ENCODE results near the gene TAF5. TPM values are rescaled to one million over a fixed set of nuclear protein-coding genes. Genes with fewer than 3 reads are reported as not detected.

The TAF5 gene
- total and polyA plus RNA-seq, 2 experiments from 2014 or later, result 10.4 to 25.9 TPM

GRCh38 chr10:103428989-103429643 is 61.3 kb downstream of the TAF5 start (continued):
- TF ChIP-seq, protein P1, sequence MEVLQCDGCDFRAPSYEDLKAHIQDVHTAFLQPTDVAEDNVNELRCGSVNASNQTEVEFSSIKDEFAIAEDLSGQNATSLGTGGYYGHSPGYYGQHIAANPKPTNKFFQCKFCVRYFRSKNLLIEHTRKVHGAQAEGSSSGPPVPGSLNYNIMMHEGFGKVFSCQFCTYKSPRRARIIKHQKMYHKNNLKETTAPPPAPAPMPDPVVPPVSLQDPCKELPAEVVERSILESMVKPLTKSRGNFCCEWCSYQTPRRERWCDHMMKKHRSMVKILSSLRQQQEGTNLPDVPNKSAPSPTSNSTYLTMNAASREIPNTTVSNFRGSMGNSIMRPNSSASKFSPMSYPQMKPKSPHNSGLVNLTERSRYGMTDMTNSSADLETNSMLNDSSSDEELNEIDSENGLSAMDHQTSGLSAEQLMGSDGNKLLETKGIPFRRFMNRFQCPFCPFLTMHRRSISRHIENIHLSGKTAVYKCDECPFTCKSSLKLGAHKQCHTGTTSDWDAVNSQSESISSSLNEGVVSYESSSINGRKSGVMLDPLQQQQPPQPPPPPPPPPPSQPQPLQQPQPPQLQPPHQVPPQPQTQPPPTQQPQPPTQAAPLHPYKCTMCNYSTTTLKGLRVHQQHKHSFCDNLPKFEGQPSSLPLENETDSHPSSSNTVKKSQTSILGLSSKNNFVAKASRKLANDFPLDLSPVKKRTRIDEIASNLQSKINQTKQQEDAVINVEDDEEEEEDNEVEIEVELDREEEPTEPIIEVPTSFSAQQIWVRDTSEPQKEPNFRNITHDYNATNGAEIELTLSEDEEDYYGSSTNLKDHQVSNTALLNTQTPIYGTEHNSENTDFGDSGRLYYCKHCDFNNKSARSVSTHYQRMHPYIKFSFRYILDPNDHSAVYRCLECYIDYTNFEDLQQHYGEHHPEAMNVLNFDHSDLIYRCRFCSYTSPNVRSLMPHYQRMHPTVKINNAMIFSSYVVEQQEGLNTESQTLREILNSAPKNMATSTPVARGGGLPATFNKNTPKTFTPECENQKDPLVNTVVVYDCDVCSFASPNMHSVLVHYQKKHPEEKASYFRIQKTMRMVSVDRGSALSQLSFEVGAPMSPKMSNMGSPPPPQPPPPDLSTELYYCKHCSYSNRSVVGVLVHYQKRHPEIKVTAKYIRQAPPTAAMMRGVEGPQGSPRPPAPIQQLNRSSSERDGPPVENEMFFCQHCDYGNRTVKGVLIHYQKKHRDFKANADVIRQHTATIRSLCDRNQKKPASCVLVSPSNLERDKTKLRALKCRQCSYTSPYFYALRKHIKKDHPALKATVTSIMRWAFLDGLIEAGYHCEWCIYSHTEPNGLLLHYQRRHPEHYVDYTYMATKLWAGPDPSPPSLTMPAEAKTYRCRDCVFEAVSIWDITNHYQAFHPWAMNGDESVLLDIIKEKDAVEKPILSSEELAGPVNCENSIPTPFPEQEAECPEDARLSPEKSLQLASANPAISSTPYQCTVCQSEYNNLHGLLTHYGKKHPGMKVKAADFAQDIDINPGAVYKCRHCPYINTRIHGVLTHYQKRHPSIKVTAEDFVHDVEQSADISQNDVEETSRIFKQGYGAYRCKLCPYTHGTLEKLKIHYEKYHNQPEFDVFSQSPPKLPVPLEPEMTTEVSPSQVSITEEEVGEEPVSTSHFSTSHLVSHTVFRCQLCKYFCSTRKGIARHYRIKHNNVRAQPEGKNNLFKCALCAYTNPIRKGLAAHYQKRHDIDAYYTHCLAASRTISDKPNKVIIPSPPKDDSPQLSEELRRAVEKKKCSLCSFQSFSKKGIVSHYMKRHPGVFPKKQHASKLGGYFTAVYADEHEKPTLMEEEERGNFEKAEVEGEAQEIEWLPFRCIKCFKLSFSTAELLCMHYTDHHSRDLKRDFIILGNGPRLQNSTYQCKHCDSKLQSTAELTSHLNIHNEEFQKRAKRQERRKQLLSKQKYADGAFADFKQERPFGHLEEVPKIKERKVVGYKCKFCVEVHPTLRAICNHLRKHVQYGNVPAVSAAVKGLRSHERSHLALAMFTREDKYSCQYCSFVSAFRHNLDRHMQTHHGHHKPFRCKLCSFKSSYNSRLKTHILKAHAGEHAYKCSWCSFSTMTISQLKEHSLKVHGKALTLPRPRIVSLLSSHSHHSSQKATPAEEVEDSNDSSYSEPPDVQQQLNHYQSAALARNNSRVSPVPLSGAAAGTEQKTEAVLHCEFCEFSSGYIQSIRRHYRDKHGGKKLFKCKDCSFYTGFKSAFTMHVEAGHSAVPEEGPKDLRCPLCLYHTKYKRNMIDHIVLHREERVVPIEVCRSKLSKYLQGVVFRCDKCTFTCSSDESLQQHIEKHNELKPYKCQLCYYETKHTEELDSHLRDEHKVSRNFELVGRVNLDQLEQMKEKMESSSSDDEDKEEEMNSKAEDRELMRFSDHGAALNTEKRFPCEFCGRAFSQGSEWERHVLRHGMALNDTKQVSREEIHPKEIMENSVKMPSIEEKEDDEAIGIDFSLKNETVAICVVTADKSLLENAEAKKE (CRISPR knock-in tag; IDR thresholded peaks at IDR 0.05), result no peak
- TF ChIP-seq JUNB (IDR thresholded peaks at IDR 0.05; ENCODE audit: unreplicated experiment), result no peak

DNA sequence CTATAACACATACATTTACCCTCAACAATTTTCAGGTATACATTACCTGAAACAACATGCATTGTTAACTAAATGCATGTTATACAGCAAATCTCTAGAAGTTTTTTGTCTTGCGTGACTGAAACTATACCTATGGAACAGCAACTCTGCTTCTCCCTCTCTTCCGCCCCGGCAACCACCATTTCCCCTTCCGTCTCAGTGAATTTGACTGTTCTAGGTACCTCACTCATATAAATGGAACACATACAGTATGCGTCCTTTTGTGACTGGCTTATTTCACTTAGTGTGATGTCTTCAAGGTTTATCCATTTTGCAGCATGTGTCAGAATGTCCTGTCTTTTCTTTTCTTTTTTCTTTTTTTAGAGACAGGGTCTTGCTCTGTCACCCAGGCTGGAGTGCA is 61.9 kb downstream of the TAF5 start:
- no peak overlapping the region for H3K4me2 ChIP-seq
- H3K36me3 Mint-ChIP-seq (ENCODE audit: low read depth), result peaks cover 91% of the 10 kb centered on the region
- H4K20me1 ChIP-seq (replicated peaks; ENCODE audit: insufficient read depth), result peaks cover 33% of the 10 kb centered on the region
- TF ChIP-seq CREB1 (CRISPR knock-in tag; IDR thresholded peaks at IDR 0.05; ENCODE audit: low read depth), result no peak
- TF ChIP-seq, protein P2, sequence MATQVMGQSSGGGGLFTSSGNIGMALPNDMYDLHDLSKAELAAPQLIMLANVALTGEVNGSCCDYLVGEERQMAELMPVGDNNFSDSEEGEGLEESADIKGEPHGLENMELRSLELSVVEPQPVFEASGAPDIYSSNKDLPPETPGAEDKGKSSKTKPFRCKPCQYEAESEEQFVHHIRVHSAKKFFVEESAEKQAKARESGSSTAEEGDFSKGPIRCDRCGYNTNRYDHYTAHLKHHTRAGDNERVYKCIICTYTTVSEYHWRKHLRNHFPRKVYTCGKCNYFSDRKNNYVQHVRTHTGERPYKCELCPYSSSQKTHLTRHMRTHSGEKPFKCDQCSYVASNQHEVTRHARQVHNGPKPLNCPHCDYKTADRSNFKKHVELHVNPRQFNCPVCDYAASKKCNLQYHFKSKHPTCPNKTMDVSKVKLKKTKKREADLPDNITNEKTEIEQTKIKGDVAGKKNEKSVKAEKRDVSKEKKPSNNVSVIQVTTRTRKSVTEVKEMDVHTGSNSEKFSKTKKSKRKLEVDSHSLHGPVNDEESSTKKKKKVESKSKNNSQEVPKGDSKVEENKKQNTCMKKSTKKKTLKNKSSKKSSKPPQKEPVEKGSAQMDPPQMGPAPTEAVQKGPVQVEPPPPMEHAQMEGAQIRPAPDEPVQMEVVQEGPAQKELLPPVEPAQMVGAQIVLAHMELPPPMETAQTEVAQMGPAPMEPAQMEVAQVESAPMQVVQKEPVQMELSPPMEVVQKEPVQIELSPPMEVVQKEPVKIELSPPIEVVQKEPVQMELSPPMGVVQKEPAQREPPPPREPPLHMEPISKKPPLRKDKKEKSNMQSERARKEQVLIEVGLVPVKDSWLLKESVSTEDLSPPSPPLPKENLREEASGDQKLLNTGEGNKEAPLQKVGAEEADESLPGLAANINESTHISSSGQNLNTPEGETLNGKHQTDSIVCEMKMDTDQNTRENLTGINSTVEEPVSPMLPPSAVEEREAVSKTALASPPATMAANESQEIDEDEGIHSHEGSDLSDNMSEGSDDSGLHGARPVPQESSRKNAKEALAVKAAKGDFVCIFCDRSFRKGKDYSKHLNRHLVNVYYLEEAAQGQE (IDR thresholded peaks at IDR 0.05; ENCODE audit: unreplicated experiment), result no peak
- TF ChIP-seq, protein P1 (CRISPR knock-in tag; IDR thresholded peaks at IDR 0.05), result no peak
- TF ChIP-seq EZH2 (IDR thresholded peaks at IDR 0.05; ENCODE audit: low read depth, unreplicated experiment), result no peak

More for the DNA sequence above, 61.9 kb downstream of the TAF5 start:
- Histone ChIP-seq H3K27ac (ENCODE audit: low read depth) (no peak overlapping the region), H3K79me2 (replicated peaks; ENCODE audit: insufficient read depth) (no peaks in the 10 kb centered on the region), H3F3A (replicated peaks; ENCODE audit: low read depth) (no peaks in the 10 kb centered on the region; the same call in 1 of the 2 replicates), H2AFZ (no peak overlapping the region), H3K36me3 (ENCODE audit: insufficient read depth) (peaks cover 75% of the 10 kb centered on the region), H3K4me3 (no peak overlapping the region), H3K4me1 (ENCODE audit: insufficient read depth) (no peaks in the 10 kb centered on the region), H3K27me3 (ENCODE audit: insufficient read depth) (no peaks in the 10 kb centered on the region), H3K9me2 (ENCODE audit: insufficient read depth) (no peaks in the 10 kb centered on the region)
- DNase-seq (ENCODE audit: low spot score) (no peak), ATAC-seq (no peak)
- H3K9me3 Mint-ChIP-seq, result no peaks in the 10 kb centered on the region
- no peaks in the 10 kb centered on the region for H3K4me1 Mint-ChIP-seq
- H3K27ac Mint-ChIP-seq, result no peak overlapping the region
- H3K27me3 Mint-ChIP-seq (ENCODE audit: insufficient read depth, low read depth, poor library complexity), result peaks cover 3% of the 10 kb centered on the region
- no peak overlapping the region for H3K4me3 Mint-ChIP-seq
